A673 (cell line): ENCODE measurements around the gene FGFR3. TPM values are rescaled to one million over a fixed set of nuclear protein-coding genes. Genes with fewer than 3 reads are reported as not detected.

Experiments
- BruUV-seq: library from RNA; stranded (reverse); fragments of 400-500 nt; replicated peaks from 2 replicates; lab custom pipeline; 2021; lab: Mats Ljungman, UMichigan
- CTCF ChIA-PET: fragments of 300-600 bp; sonication (Branson Sonifier 250); formaldehyde crosslinking; loops from one replicate; lab custom pipeline; 2022; ENCODE audit warnings: antibody characterized with exemption; lab: Charles Lee
- POLR2A ChIA-PET: fragments of 300-600 bp; sonication (Branson Sonifier 250); formaldehyde crosslinking; loops from one replicate; lab custom pipeline; 2022; ENCODE audit warnings: antibody characterized with exemption; ENCODE audit not compliant: low non-redundant PET; lab: Charles Lee
- DNase-seq: peaks from one replicate; pipeline ENCODE4 v3.0.0-alpha.2; 2015; ENCODE audit warnings: low spot score
- H3K27ac ChIP-seq: fragments of 200-600 bp; sonication (generic); 2 replicates; pipeline ENCODE4 v1.5.1; 2016; ENCODE audit warnings: mixed run types, low read depth, mild to moderate bottlenecking, mixed read lengths, antibody characterized with exemption, low read length; ENCODE audit not compliant: poor library complexity, severe bottlenecking
- H3K27me3 ChIP-seq: fragments of 200-600 bp; sonication (generic); replicated peaks from 2 replicates; pipeline ENCODE4 v1.6.1; 2017; ENCODE audit warnings: mixed run types, low read depth, mild to moderate bottlenecking, mixed read lengths, antibody characterized with exemption, low read length; ENCODE audit not compliant: insufficient read depth, poor library complexity
- H3K36me3 ChIP-seq: fragments of 200-600 bp; sonication (generic); 2 replicates; pipeline ENCODE4 v1.6.1; 2016; ENCODE audit warnings: mixed run types, mild to moderate bottlenecking, mixed read lengths, antibody characterized with exemption, low read length; ENCODE audit not compliant: insufficient read depth, poor library complexity, severe bottlenecking
- H3K4me1 ChIP-seq: fragments of 200-600 bp; sonication (generic); 2 replicates; pipeline ENCODE4 v1.6.1; 2017; ENCODE audit warnings: mixed run types, mild to moderate bottlenecking, mixed read lengths, antibody characterized with exemption, low read length; ENCODE audit not compliant: insufficient read depth, poor library complexity, severe bottlenecking
- H3K4me3 ChIP-seq: fragments of 200-600 bp; sonication (generic); 2 replicates; pipeline ENCODE4 v1.5.1; 2016; ENCODE audit warnings: low read depth, mixed run types, mild to moderate bottlenecking, mixed read lengths, low read length; ENCODE audit not compliant: poor library complexity, severe bottlenecking
- H3K9me3 ChIP-seq: fragments of 200-600 bp; sonication (generic); 2 replicates; pipeline ENCODE4 v1.6.1; 2016; ENCODE audit warnings: mixed run types, low read depth, mild to moderate bottlenecking, mixed read lengths, antibody characterized with exemption, low read length; ENCODE audit not compliant: poor library complexity, severe bottlenecking
- CTCF ChIP-seq: fragments of 300-800, 200-600 bp; sonication (generic); conservative IDR thresholded peaks from 2 replicates; pipeline ENCODE4 v1.5.1; 2017; ENCODE audit warnings: low read depth, mild to moderate bottlenecking, antibody characterized with exemption, low read length, moderate library complexity, mixed read lengths
- EZH2 ChIP-seq: fragments of 200-600 bp; sonication (generic); IDR thresholded peaks from 2 replicates; pipeline ENCODE4 v1.6.1; 2017; ENCODE audit warnings: borderline replicate concordance, low read depth, mild to moderate bottlenecking, mixed read lengths, antibody characterized with exemption, low read length; ENCODE audit not compliant: poor library complexity, severe bottlenecking
- intact Hi-C: fragments of 100-400 bp; cut with micrococcal nuclease; formaldehyde crosslinking; loops from one replicate; pipeline ENCODE4 v1.10.0; 2022; ENCODE audit not compliant: unreplicated experiment
- total RNA-seq: library from RNA; stranded (reverse); gene quantifications from 2 replicates; pipeline ENCODE4 v1.2.3, GENCODE V29; 2021

FGFR3 gene
- total RNA-seq, 1 experiment from 2014 or later, result 5.5 TPM

GRCh38 chr4:1750381-1751154, 42.5 kb upstream of the FGFR3 start:
- BruUV-seq, result no TSS peak
- no peaks in the 10 kb centered on the region for H3K27me3 ChIP-seq
- no peaks in the 10 kb centered on the region for H3K9me3 ChIP-seq
- H3K36me3 ChIP-seq, result no peaks in the 10 kb centered on the region
- CTCF ChIA-PET, result interaction anchor here (1.0 kb wide), 1 partner anchor 149 kb away, joined by 3 read pairs; no protein-coding TSS in a partner anchor
- H3K4me3 ChIP-seq, result no peak overlapping the region
- DNase-seq, result no peak
- no peaks in the 10 kb centered on the region for H3K4me1 ChIP-seq
- no peak overlapping the region for H3K27ac ChIP-seq
- POLR2A ChIA-PET, result no interaction called here
- intact Hi-C loops, result no loop called here
- TF ChIP-seq CTCF (no peak), EZH2 (no peak)

GRCh38 chr4:1751155-1751918, 41.8 kb upstream of the FGFR3 start:
- Histone ChIP-seq H3K27ac (no peak overlapping the region), H3K4me1 (no peaks in the 10 kb centered on the region), H3K9me3 (no peaks in the 10 kb centered on the region), H3K27me3 (no peaks in the 10 kb centered on the region), H3K36me3 (no peaks in the 10 kb centered on the region), H3K4me3 (no peak overlapping the region)
- POLR2A ChIA-PET, result interaction anchor here (0.6 kb wide), 1 partner anchor 158 kb away, joined by 3 read pairs; no protein-coding TSS in a partner anchor
- no peak for DNase-seq
- intact Hi-C loops, result no loop called here
- CTCF ChIA-PET, result interaction anchor here (1.0 kb wide), 1 partner anchor 148 kb away, joined by 3 read pairs; no protein-coding TSS in a partner anchor
- BruUV-seq, result no TSS peak
- TF ChIP-seq CTCF, result no peak
- no peak for TF ChIP-seq EZH2

- BruUV-seq, result no TSS peak
- no peaks in the 10 kb centered on the region for H3K9me3 ChIP-seq
- TF ChIP-seq EZH2 (no peak), CTCF (no peak)
- POLR2A ChIA-PET, result interaction anchor here (0.6 kb wide), 1 partner anchor 157 kb away, joined by 3 read pairs; no protein-coding TSS in a partner anchor
- intact Hi-C loops, result no loop called here
- H3K4me1 ChIP-seq, result no peaks in the 10 kb centered on the region
- H3K4me3 ChIP-seq, result no peak overlapping the region
- no peaks in the 10 kb centered on the region for H3K36me3 ChIP-seq
- CTCF ChIA-PET, result no interaction called here
- DNase-seq, result no peak
- H3K27ac ChIP-seq, result no peak overlapping the region
- no peaks in the 10 kb centered on the region for H3K27me3 ChIP-seq
Measured at GRCh38 chr4:1751919-1752283, 41.2 kb upstream of the FGFR3 start.
